Right atrium auricular region (tissue), 2 donors: ENCODE results near the gene GDPD5. TPM values are rescaled to one million over a fixed set of nuclear protein-coding genes. Genes with fewer than 3 reads are reported as not detected.
A peak's percentile ranks its signal among the peaks of the same experiment; 100 is the strongest.

ENCODE experiments used
- DNase-seq: peaks from one replicate; pipeline ENCODE4 v3.0.0-alpha.2; 2019; ENCODE audit warnings: low spot score
- H3K27ac ChIP-seq, 2 donors: fragments of 200-600 bp; sonication (generic); 1 replicate in 1 of 2; 2 replicates in 1 of 2; pipeline ENCODE4 v1.5.1; 2016 to 2019
- H3K27me3 ChIP-seq, 2 donors: fragments of 200-600 bp; sonication (generic); one replicate each; pipeline versions ENCODE4 v1.5.1 to v1.6.0; 2017 to 2019
- H3K36me3 ChIP-seq: fragments of 200-600 bp; sonication (generic); one replicate; pipeline ENCODE4 v1.5.1; 2016
- H3K4me1 ChIP-seq, 2 donors: fragments of 200-600 bp; sonication (generic); one replicate each; pipeline versions ENCODE4 v1.5.1 to v1.6.0; 2017 to 2019
- H3K4me3 ChIP-seq, 2 donors: fragments of 200-600 bp; sonication (generic); 1 replicate in 1 of 2; 2 replicates in 1 of 2; pipeline ENCODE4 v1.5.1; 2017 to 2019; ENCODE audit warnings: mild to moderate bottlenecking in 1 of 2, moderate library complexity in 1 of 2
- H3K9me3 ChIP-seq, 2 donors: fragments of 200-600 bp; sonication (generic); one replicate each; pipeline ENCODE4 v1.5.1; 2019
- total RNA-seq, 2 donors: library from RNA; depleted of rRNA; stranded (reverse); fragments of >200 nt; gene quantifications; one replicate each; pipeline ENCODE4 v1.1.0, GENCODE V29; 2016
- TF ChIP-seq, protein P1 (sequence below), 2 donors: fragments of 200-600 bp; sonication (generic); IDR thresholded peaks; one replicate each; pipeline ENCODE4 v1.5.1; 2019; ENCODE audit warnings: antibody characterized with exemption in 2 of 2

GDPD5 gene
- total RNA-seq, 2 donors from 2014 or later = 3.5 to 6.1 TPM

DNA sequence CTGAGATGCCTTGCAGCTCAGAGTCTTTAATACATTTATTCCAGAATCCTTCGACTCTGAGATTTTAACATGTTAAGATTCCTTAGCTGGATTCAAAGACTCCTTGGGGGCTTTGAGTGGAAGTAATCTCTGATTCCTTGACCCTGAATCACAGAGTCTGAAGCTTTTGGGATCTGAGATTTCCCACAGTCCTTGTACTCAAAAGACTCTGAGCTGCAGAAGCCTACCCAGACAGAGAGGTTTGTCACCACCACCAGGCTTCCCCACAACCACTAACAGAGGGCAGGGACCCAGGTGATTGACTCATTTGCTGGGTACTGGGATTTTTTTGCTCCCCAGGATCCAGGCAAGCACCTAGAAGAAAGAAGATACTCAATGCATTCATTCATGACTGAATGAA is 34.9 kb upstream of the GDPD5 start:
- DNase-seq = no peak
- peaks cover 0 to 79% of the 10 kb centered on the region in 2 donors for H3K4me1 ChIP-seq
- no peaks in the 10 kb centered on the region for H3K9me3 ChIP-seq

DNA sequence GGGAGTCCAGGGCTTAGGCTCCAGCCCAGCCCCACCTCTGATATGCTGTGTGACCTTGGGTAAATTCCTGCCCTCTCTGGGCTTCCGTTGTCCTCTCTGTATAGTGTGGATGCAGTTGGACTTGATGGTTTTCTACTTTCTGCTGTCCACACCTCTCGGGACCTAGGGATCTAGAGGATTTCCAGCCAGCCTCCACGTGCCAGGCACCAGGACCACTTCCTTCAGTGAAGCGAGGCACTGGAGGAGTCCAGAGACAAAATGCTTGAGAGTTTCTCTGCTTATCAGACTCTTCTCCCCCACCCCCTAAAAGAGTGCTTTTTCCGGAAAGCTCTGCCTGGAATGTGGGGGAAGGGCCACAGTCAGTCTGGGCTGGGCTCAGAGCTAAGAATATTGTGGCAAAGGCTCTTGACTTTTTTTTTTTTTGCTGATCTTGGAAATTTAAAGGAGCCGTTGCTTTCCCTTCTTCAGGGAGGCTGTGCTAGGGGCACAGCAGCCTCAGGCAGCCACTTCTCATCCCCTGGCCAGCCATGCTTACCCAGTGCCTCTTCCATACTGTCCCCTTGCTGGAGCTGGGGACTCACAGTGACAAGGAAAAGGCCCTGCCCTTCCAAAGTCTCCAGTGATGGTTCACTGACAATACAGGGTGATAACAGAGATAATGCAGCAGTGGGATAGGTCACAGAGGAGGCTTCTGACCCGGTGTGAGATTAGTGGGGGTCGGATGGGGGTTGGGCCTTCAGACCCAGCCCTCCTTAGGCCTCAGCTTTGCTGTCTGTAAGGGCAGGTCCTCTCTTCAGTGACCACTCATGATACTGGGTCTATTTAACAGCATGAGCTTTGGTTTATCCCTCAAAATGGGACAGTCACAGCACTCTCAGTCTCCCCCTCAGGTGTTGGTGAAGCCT is 33.5 kb upstream of the GDPD5 start:
- TF ChIP-seq, protein P1, sequence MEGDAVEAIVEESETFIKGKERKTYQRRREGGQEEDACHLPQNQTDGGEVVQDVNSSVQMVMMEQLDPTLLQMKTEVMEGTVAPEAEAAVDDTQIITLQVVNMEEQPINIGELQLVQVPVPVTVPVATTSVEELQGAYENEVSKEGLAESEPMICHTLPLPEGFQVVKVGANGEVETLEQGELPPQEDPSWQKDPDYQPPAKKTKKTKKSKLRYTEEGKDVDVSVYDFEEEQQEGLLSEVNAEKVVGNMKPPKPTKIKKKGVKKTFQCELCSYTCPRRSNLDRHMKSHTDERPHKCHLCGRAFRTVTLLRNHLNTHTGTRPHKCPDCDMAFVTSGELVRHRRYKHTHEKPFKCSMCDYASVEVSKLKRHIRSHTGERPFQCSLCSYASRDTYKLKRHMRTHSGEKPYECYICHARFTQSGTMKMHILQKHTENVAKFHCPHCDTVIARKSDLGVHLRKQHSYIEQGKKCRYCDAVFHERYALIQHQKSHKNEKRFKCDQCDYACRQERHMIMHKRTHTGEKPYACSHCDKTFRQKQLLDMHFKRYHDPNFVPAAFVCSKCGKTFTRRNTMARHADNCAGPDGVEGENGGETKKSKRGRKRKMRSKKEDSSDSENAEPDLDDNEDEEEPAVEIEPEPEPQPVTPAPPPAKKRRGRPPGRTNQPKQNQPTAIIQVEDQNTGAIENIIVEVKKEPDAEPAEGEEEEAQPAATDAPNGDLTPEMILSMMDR (IDR thresholded peaks at IDR 0.05) = no peak
- H3K36me3 ChIP-seq = no peaks in the 10 kb centered on the region
- H3K27ac ChIP-seq = peak overlapping the region; percentile 100
- H3K4me3 ChIP-seq = peak overlapping the region in 1 of 2 donors; percentile 21
- no peaks in the 10 kb centered on the region for H3K27me3 ChIP-seq
- no peaks in the 10 kb centered on the region for H3K9me3 ChIP-seq
- H3K4me1 ChIP-seq = peaks cover 0 to 77% of the 10 kb centered on the region in 2 donors
- no peak for DNase-seq

More for the DNA sequence above, 34.9 kb upstream of the GDPD5 start:
- Histone ChIP-seq H3K27ac (peak overlapping the region; percentile 100), H3K27me3 (no peaks in the 10 kb centered on the region), H3K4me3 (no peak overlapping the region), H3K36me3 (peaks cover under 1% of the 10 kb centered on the region)
- TF ChIP-seq, protein P1 (IDR thresholded peaks at IDR 0.05) = no peak

DNA sequence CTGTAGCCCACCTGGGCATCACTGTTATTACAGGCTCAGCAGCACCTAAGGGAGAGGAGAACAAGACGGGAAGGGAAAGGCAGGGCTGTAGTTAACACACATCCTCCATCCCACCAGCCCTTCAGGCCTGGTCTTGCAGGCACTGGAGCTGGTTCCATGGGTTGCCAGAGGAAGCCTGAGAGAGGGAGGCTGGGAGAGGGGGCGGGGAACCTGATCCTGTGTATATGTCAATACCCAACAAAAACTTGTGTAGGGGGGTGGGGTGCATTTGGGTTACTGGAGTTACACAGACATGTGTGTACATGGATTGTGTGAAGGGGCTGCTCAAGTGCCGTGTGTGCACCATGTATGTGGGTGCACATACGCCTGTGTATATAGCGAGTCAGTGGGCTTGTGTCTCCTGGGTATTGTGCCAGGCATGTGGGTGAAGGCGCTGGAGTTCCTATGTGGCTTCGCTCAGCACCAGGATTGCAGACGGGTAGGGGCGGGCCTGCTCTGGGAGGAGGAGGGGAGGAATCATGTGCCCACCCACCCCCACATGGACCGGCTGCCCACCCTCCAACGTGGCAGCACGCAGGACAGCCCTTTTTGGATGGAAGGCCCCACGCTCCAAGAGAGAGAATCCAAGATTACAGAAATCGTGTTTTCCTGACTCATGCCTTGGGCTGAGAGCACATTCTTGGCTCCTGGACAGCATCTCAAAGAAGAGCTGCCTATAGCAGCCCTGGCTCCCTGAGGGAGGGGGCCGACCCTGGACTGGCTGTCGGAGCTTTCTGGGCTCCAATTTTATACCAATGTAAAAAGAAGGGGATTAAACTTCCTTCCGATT is 32.1 kb upstream of the GDPD5 start:
- peaks cover 0 to 76% of the 10 kb centered on the region in 2 donors for H3K4me1 ChIP-seq
- peak overlapping the region in 1 of 2 donors; percentile 21 for H3K4me3 ChIP-seq
- no peaks in the 10 kb centered on the region for H3K27me3 ChIP-seq
- no peaks in the 10 kb centered on the region for H3K36me3 ChIP-seq
- H3K27ac ChIP-seq = peak overlapping the region; percentile 100
- TF ChIP-seq, protein P1 (IDR thresholded peaks at IDR 0.05) = no peak
- H3K9me3 ChIP-seq = no peaks in the 10 kb centered on the region
- DNase-seq = peak; percentile 76

DNA sequence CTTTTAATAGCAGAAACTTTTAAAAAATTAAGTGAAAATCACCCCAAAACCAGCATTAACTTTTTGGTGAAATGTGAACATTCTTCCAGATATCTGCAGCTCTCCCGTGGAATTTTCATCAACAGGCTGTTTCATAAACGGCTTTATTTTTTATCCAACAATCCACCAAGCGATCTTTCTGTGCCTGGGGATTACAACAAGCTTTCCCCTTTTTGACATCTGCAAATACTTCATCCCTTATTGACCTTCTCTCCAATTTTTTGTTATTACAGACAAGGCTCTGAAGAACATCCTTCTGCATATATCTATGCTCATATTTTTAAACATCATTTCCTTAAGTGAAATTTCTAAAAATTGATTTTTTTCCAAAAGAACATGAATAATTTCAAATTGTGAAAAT is 30.5 kb upstream of the GDPD5 start:
- Histone ChIP-seq H3K36me3 (no peaks in the 10 kb centered on the region), H3K27ac (peak overlapping the region in 1 of 2 donors; percentile 100), H3K4me3 (no peak overlapping the region), H3K4me1 (peaks cover 0 to 71% of the 10 kb centered on the region in 2 donors), H3K27me3 (no peaks in the 10 kb centered on the region), H3K9me3 (no peaks in the 10 kb centered on the region)
- TF ChIP-seq, protein P1 (IDR thresholded peaks at IDR 0.05) = no peak
- no peak for DNase-seq

DNA sequence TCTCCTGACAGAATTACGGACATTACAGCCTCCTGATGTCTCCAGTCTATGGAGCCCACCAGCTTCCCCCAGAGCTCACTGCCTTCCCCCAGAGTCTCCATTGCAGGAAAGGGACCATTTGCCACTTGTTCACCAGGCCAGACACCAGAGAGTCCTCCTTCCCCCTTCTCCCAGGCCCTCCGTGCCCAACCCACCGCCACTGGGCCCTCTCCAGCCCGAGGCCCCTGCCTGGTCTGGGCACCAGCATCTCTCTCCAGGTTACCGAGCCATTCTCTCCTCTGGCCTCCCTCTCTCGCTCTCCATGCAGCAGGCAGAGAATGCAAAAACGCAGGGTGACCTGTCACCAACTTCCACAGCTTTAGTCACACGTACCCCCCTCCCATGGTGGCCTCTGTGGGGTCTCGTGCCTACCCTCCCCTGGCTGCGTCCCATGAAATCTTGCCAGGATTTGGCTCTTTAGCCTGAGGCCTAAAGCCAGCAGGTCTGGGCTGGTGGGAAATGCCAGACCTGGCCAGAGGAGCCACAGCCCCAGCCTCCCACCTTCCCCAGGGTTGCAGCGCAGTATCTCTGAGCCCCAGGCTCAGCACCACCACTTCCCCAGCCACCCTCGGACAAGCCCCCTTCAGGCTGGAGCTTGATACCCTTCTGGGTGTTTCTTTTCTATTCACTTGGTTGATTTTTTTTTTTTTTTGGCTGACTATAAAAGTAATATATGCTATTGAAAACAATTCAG is 29.5 kb upstream of the GDPD5 start:
- no peak for DNase-seq
- H3K36me3 ChIP-seq = no peaks in the 10 kb centered on the region
- no peaks in the 10 kb centered on the region for H3K27me3 ChIP-seq
- H3K4me3 ChIP-seq = no peak overlapping the region
- peak overlapping the region; percentile 81 to 94 for H3K27ac ChIP-seq
- H3K9me3 ChIP-seq = no peaks in the 10 kb centered on the region
- TF ChIP-seq, protein P1 (IDR thresholded peaks at IDR 0.05) = no peak
- H3K4me1 ChIP-seq = peaks cover 0 to 60% of the 10 kb centered on the region in 2 donors
